ENCODE measurements around the gene CYB5D1. TPM values are rescaled to one million over a fixed set of nuclear protein-coding genes. Genes with fewer than 3 reads are reported as not detected.

Gene CYB5D1
- total RNA-seq, 1 experiment from 2014 or later = 18.7 TPM

- TF ChIP-seq EZH2 (IDR thresholded peaks at IDR 0.05; ENCODE audit: borderline replicate concordance, low read depth, low read length, poor library complexity, severe bottlenecking) = no peak
- TF ChIP-seq CTCF (conservative IDR thresholded peaks at IDR 0.05; ENCODE audit: low read depth, low read length) = peak; percentile 55
- Histone ChIP-seq H3K4me1 (ENCODE audit: insufficient read depth, low read length, poor library complexity, severe bottlenecking) (no peaks in the 10 kb centered on the region), H3K4me3 (ENCODE audit: low read depth, low read length, poor library complexity, severe bottlenecking) (no peak overlapping the region), H3K27me3 (replicated peaks; ENCODE audit: insufficient read depth, low read depth, low read length, poor library complexity) (no peaks in the 10 kb centered on the region), H3K9me3 (ENCODE audit: low read depth, low read length, poor library complexity, severe bottlenecking) (no peaks in the 10 kb centered on the region), H3K36me3 (ENCODE audit: insufficient read depth, low read length, poor library complexity, severe bottlenecking) (peaks cover 94% of the 10 kb centered on the region), H3K27ac (ENCODE audit: low read depth, low read length, poor library complexity, severe bottlenecking) (no peak overlapping the region)
- intact Hi-C loops (cut with micrococcal nuclease; ENCODE audit: unreplicated experiment) = loop anchor here (5.0 kb wide), 1 partner anchor 35 kb away; no protein-coding TSS in a partner anchor
- ChIA-PET CTCF (interaction anchor here (0.5 to 0.6 kb wide), 2 partner anchors 32 to 83 kb away, joined by 3 to 4 read pairs; no protein-coding TSS in a partner anchor), POLR2A (ENCODE audit: low non-redundant PET) (no interaction called here)
- no TSS peak for BruUV-seq (replicated peaks)
- peak; percentile 60 for DNase-seq (ENCODE audit: low spot score)
Observed at GRCh38 chr17:7897773-7898172, 40.0 kb downstream of the CYB5D1 start.

GRCh38 chr17:7903154-7904103, 45.6 kb downstream of the CYB5D1 start:
- H3K36me3 ChIP-seq (ENCODE audit: insufficient read depth, low read length, poor library complexity, severe bottlenecking) = peaks cover 99% of the 10 kb centered on the region

GRCh38 chr17:7909089-7909488, 51.3 kb downstream of the CYB5D1 start:
- intact Hi-C loops (cut with micrococcal nuclease; ENCODE audit: unreplicated experiment) = no loop called here
- H3K36me3 ChIP-seq (ENCODE audit: insufficient read depth, low read length, poor library complexity, severe bottlenecking) = peaks cover 86% of the 10 kb centered on the region
- TF ChIP-seq CTCF (conservative IDR thresholded peaks at IDR 0.05; ENCODE audit: low read depth, low read length) = no peak
- no peak for TF ChIP-seq EZH2 (IDR thresholded peaks at IDR 0.05; ENCODE audit: borderline replicate concordance, low read depth, low read length, poor library complexity, severe bottlenecking)

More at GRCh38 chr17:7903154-7904103, 45.6 kb downstream of the CYB5D1 start:
- no peaks in the 10 kb centered on the region for H3K9me3 ChIP-seq (ENCODE audit: low read depth, low read length, poor library complexity, severe bottlenecking)
- no peaks in the 10 kb centered on the region for H3K4me1 ChIP-seq (ENCODE audit: insufficient read depth, low read length, poor library complexity, severe bottlenecking)
- no peak overlapping the region for H3K4me3 ChIP-seq (ENCODE audit: low read depth, low read length, poor library complexity, severe bottlenecking)
- H3K27ac ChIP-seq (ENCODE audit: low read depth, low read length, poor library complexity, severe bottlenecking) = no peak overlapping the region
- TF ChIP-seq EZH2 (IDR thresholded peaks at IDR 0.05; ENCODE audit: borderline replicate concordance, low read depth, low read length, poor library complexity, severe bottlenecking) (no peak), CTCF (conservative IDR thresholded peaks at IDR 0.05; ENCODE audit: low read depth, low read length) (no peak)
- CTCF ChIA-PET = interaction anchor here (0.6 kb wide), 1 partner anchor 80 kb away, joined by 3 read pairs; no protein-coding TSS in a partner anchor
- H3K27me3 ChIP-seq (replicated peaks; ENCODE audit: insufficient read depth, low read depth, low read length, poor library complexity) = no peaks in the 10 kb centered on the region
- POLR2A ChIA-PET (ENCODE audit: low non-redundant PET) = no interaction called here
- intact Hi-C loops (cut with micrococcal nuclease; ENCODE audit: unreplicated experiment) = no loop called here
- DNase-seq (ENCODE audit: low spot score) = no peak
- BruUV-seq (replicated peaks) = TSS peak; percentile 29

More at GRCh38 chr17:7909089-7909488, 51.3 kb downstream of the CYB5D1 start:
- BruUV-seq (replicated peaks) = no TSS peak
- H3K27ac ChIP-seq (ENCODE audit: low read depth, low read length, poor library complexity, severe bottlenecking) = no peak overlapping the region
- no peaks in the 10 kb centered on the region for H3K9me3 ChIP-seq (ENCODE audit: low read depth, low read length, poor library complexity, severe bottlenecking)
- H3K4me3 ChIP-seq (ENCODE audit: low read depth, low read length, poor library complexity, severe bottlenecking) = no peak overlapping the region
- H3K27me3 ChIP-seq (replicated peaks; ENCODE audit: insufficient read depth, low read depth, low read length, poor library complexity) = no peaks in the 10 kb centered on the region
- DNase-seq (ENCODE audit: low spot score) = no peak
- CTCF ChIA-PET = no interaction called here
- POLR2A ChIA-PET (ENCODE audit: low non-redundant PET) = no interaction called here
- H3K4me1 ChIP-seq (ENCODE audit: insufficient read depth, low read length, poor library complexity, severe bottlenecking) = no peaks in the 10 kb centered on the region
